Ovary (tissue), 9 donors: ENCODE data around the gene FBXO39. TPM values are rescaled to one million over a fixed set of nuclear protein-coding genes. Genes with fewer than 3 reads are reported as not detected.

Source experiments
- DNase-seq, 5 donors: peaks; one replicate each; pipeline ENCODE4 v3.0.0-alpha.2; 2019 to 2020
- H3K27ac ChIP-seq, 2 donors: fragments of 200-600 bp; one replicate each; pipeline versions ENCODE4 v1.5.1 to v1.8.0; 2019 to 2022
- H3K27me3 ChIP-seq: fragments of 200-600 bp; one replicate; pipeline ENCODE4 v1.8.0; 2022
- H3K36me3 ChIP-seq: fragments of 200-600 bp; sonication (generic); one replicate; pipeline ENCODE4 v1.5.1; 2019
- H3K4me1 ChIP-seq: one replicate; pipeline ENCODE4 v1.8.1; 2013; ENCODE audit warnings: mild to moderate bottlenecking, moderate library complexity; ENCODE audit not compliant: insufficient read depth
- H3K4me3 ChIP-seq: fragments of 200-600 bp; sonication (generic); one replicate; pipeline ENCODE4 v1.5.1; 2017
- H3K9me3 ChIP-seq, 2 donors: fragments of 200-600 bp in 1 of 2; sonication (generic) in 1 of 2; one replicate each; pipeline versions ENCODE4 v1.5.1 to v1.8.1; 2013 to 2019; ENCODE audit warnings: mild to moderate bottlenecking in 1 of 2, moderate library complexity in 1 of 2
- EP300 ChIP-seq: sonication (generic); formaldehyde crosslinking; IDR thresholded peaks from one replicate; pipeline ENCODE4 v1.6.1; 2017; ENCODE audit warnings: antibody characterized with exemption
- POLR2A ChIP-seq: fragments of 450-650 bp; IDR thresholded peaks from one replicate; pipeline ENCODE4 v1.6.1; 2017; ENCODE audit warnings: antibody characterized with exemption, mild to moderate bottlenecking, moderate library complexity
- WGBS, 3 donors: extraction: QIAGEN DNeasy Blood & Tissue Kit in 1 of 3; methylation state at CpG; one replicate each; pipeline versions ENCODE4 v1.1.5 to v1.1.7; 2013 to 2017; 5-methylcytosine and 5-hydroxymethylcytosine counted together
- intact Hi-C, 4 donors: fragments of 100-400 bp; cut with DNase I; formaldehyde crosslinking; loops; one replicate each; pipeline versions ENCODE4 v1.11.0 to v1.15.1; 2022 to 2023
- polyA plus RNA-seq, 2 donors: library from polyadenylated mRNA; stranded (reverse); fragments of 200-250 nt in 1 of 2; fragments of 350-450 nt in 1 of 2; fragmentation: Illumina TruSeq in 1 of 2; extraction: RNeasy Lipid Tissue Mini Kit (QIAGEN cat#74804) in 1 of 2; gene quantifications; one replicate each; pipeline ENCODE4 v1.2.3, GENCODE V29; 2013 to 2014
- total RNA-seq, 7 donors: library from RNA; depleted of rRNA in 2 of 7; stranded (reverse); fragments of >200 nt in 2 of 7; fragmentation: NEBNext Ultra II Directional in 3 of 7; extraction: Animal tissue kit (Norgen Biotek cat#: 25700) in 3 of 7; gene quantifications; one replicate each; pipeline versions ENCODE4 v1.1.0 to v1.2.4, GENCODE V29; 2016 to 2023
- TF ChIP-seq, protein P1 (sequence below), 3 donors: fragments of 450-650 bp in 2 of 3; fragments of 200-600 bp in 1 of 3; IDR thresholded peaks; one replicate each; pipeline versions ENCODE4 v1.5.1 to v1.8.0; 2016 to 2022; ENCODE audit warnings: antibody characterized with exemption in 3 of 3, mild to moderate bottlenecking in 1 of 3
- donor health status: DM: no; HTN: no; CAD: no; lungs with moderate emphysema.
- donor health status: DM: no; HTN: no; CAD: no.
- donor health status: Bipolar disorder and iron deficiency.
- donor health status: DM: yes; HTN: yes; CAD: no.
- donor health status: DM: no; HTN: no; CAD: no.
- donor health status: DM: yes; HTN: yes; CAD: no.

Gene FBXO39
- total and polyA plus RNA-seq, 9 donors: 0.11 to 2.4 (median 0.88) TPM

DNA sequence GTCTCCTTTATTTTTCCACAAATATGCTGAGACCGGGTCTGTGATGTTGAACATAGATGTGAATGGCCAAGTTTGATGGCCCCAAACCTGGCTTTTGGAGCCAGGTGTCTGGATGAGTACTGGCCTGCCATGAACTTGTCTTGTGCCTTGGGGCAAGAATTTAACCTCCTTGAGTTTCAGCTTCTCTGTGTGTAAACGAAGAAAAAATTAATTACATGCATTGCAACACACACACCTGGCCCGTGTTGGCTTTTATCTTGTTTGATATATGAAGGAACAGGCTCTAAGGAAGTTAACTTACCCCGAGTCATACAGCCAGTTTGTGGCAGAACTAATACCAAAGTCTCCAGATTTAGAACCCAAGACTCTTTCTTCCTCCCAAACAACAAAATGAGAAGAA lies 13.1 kb downstream of the FBXO39 start:
- Histone ChIP-seq H3K9me3 (no peaks in the 10 kb centered on the region), H3K27me3 (no peaks in the 10 kb centered on the region), H3K27ac (no peak overlapping the region), H3K4me3 (no peak overlapping the region), H3K36me3 (no peaks in the 10 kb centered on the region), H3K4me1 (no peaks in the 10 kb centered on the region)
- DNase-seq: no peak
- TF ChIP-seq EP300 (no peak), POLR2A (no peak)
- TF ChIP-seq, protein P1, sequence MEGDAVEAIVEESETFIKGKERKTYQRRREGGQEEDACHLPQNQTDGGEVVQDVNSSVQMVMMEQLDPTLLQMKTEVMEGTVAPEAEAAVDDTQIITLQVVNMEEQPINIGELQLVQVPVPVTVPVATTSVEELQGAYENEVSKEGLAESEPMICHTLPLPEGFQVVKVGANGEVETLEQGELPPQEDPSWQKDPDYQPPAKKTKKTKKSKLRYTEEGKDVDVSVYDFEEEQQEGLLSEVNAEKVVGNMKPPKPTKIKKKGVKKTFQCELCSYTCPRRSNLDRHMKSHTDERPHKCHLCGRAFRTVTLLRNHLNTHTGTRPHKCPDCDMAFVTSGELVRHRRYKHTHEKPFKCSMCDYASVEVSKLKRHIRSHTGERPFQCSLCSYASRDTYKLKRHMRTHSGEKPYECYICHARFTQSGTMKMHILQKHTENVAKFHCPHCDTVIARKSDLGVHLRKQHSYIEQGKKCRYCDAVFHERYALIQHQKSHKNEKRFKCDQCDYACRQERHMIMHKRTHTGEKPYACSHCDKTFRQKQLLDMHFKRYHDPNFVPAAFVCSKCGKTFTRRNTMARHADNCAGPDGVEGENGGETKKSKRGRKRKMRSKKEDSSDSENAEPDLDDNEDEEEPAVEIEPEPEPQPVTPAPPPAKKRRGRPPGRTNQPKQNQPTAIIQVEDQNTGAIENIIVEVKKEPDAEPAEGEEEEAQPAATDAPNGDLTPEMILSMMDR (IDR thresholded peaks at IDR 0.05): no peak
- intact Hi-C loops: no loop called here
- 70 to 73% (median 73%) methylated on average over 4 of the region's 4 CpGs for WGBS, 3 donors

DNA sequence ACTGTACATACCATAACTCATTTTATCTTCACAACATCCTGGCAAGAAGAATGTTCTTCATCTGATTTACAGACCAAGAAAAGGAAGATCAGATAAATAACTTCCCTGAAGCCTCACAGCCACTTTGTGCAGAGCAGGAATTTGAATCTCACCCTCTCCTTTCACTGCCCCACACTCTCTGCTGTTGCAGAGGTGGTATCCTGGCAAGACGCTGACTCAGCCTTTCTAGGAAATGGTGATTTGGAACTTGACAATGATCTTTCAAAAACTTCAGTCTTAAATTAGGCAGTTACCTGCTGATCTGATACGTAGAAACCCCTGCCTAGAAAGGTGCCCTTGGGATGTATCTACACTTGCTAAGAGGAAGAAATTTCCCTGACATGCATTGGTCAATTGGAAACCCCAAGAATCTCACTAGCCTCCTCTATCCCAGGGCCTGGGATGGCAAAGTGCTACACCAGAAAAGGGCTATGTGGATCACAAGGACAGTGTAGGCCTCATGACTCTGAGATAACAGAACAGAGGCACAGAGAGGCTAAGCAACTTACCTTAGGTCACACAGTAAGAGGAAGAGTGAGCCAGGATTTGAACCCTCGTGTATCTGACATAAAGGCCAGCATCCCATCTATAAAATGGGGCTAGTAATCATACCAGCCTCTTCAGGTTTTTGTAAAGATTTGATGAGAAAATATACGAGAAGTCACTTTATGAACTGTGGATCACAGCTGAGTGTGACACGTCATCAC lies 17.9 kb downstream of the FBXO39 start:
- TF ChIP-seq, protein P1 (IDR thresholded peaks at IDR 0.05): no peak
- no peak for TF ChIP-seq EP300
- no peak for TF ChIP-seq POLR2A
- intact Hi-C loops: loop anchor here in 1 of 4 donors (10.0 kb wide), 1 partner anchor 99 kb away; no protein-coding TSS in a partner anchor
- no peak overlapping the region for H3K4me3 ChIP-seq
- H3K4me1 ChIP-seq: no peaks in the 10 kb centered on the region
- no peaks in the 10 kb centered on the region for H3K27me3 ChIP-seq
- WGBS, 3 donors: 71 to 80% (median 75%) methylated on average over 5 of the region's 5 CpGs
- no peaks in the 10 kb centered on the region for H3K36me3 ChIP-seq
- no peak overlapping the region for H3K27ac ChIP-seq
- no peaks in the 10 kb centered on the region for H3K9me3 ChIP-seq
- no peak for DNase-seq

DNA sequence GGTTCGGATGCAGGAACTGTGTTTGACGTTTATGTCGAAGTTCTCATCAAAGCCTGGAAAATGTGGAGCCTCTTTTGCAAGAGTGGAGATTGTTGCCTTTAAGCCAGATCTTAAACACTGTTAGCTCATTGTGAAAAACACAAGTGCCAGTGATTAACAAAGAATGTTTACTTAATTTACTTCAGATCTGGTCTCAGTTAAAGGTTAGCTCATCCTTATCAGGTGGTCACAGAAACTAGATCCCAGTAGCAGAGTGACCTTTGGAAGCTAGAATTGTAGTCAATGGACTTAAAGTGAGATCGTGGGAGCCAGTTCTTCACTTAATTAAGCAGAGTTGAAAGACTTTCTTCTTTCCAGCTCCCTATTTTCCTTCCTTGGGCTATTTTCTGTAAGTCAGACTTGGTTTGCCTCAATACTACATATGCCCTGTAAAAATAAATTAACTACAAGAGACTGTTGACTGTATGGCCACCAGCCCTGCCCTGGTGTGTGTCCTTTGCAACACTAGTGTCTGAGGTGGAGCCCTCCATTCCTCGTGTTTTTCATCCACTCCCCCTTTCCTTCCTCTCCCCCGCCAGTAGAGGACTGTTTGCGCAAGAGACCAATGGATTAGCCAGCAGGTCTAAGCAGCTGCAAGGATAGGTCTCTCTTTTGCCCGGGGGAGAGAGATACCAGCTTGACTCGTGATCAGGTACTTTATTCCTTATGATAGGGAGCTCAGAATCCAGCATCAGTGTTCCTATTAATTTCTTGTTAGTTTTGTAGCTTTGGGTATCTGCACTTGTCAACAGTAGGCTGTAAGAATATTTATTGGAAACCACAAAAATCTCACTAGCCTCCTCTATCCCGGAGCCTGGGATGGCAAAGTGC lies 20.2 kb downstream of the FBXO39 start:
- H3K36me3 ChIP-seq: no peaks in the 10 kb centered on the region
- no peak overlapping the region for H3K4me3 ChIP-seq
- DNase-seq: no peak
- H3K9me3 ChIP-seq: no peaks in the 10 kb centered on the region
- 55 to 64% (median 58%) methylated on average over 10 of the region's 10 CpGs for WGBS, 3 donors
- H3K4me1 ChIP-seq: no peaks in the 10 kb centered on the region
- TF ChIP-seq, protein P1 (IDR thresholded peaks at IDR 0.05): no peak
- no peak for TF ChIP-seq POLR2A
- no peak for TF ChIP-seq EP300
- intact Hi-C loops: loop anchor here in 1 of 4 donors (10.0 kb wide), 1 partner anchor 101 kb away; no protein-coding TSS in a partner anchor
- H3K27ac ChIP-seq: no peak overlapping the region
- H3K27me3 ChIP-seq: no peaks in the 10 kb centered on the region

DNA sequence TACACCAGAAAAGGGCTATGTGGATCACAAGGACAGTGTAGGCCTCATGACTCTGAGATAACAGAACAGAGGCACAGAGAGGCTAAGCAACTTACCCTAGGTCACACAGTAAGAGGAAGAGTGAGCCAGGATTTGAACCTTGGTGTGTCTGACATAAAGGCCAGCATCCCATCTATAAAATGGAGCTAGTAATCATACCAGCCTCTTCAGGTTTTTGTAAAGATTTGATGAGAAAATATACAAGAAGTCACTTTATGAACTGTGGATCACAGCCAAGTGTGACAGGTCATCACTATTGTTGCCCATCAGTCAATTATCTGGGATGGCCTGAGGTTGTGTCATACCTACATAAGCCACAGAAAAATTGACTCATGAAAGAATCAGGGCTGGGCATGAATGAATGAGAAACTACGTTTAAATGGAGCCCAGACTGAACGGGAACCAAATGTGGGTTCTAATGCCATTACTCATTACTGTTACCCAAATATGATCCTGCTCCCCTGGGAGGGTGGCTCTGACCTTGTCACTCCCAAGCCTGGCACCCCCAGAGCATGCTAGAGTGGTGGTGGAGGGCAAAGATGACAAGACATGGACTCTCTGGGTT lies 21.0 kb downstream of the FBXO39 start:
- intact Hi-C loops: loop anchor here in 1 of 4 donors (10.0 kb wide), 1 partner anchor 102 kb away; no protein-coding TSS in a partner anchor
- Histone ChIP-seq H3K27me3 (no peaks in the 10 kb centered on the region), H3K27ac (no peak overlapping the region), H3K36me3 (no peaks in the 10 kb centered on the region), H3K4me1 (no peaks in the 10 kb centered on the region), H3K4me3 (no peak overlapping the region), H3K9me3 (no peaks in the 10 kb centered on the region)
- WGBS, 3 donors: 76 to 87% (median 81%) methylated on average over 2 of the region's 2 CpGs
- TF ChIP-seq, protein P1 (IDR thresholded peaks at IDR 0.05): no peak
- TF ChIP-seq EP300: no peak
- TF ChIP-seq POLR2A: no peak
- no peak for DNase-seq
